ENCODE data around the gene FCER2.

The FCER2 gene

DNA sequence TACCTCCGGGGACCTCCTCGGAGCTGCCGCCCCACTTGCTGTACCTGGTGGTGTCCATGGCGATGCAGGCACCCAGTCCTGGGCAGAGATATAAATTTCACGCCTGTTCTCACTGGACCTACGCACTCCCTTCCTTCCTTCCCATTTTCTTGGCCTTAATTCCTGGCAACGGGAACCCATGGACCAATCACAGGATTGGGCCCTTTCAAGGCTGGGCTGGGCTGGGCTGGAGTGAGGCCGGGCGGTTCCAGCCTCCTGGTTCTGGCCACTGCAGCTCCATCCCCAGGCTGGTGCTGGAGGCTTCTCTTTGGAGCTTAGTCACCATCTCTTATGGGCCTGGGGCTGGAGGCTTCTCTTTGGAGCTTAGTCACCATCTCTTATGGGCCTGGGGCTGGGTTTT lies 30.1 kb upstream of the FCER2 start, which contains the start of gene CLEC4G:
TSS of gene CLEC4G (minus strand) at position 66 of the 400 bp plus-strand sequence. CDS start at position 58, 8 bp downstream.
- DNase-seq, result no peak

GRCh38 chr19:7731615-7732014 lies 29.7 kb upstream of the FCER2 start:
- no peak for DNase-seq

- DNase-seq, result no peak
These were observed 29.3 kb upstream of the FCER2 start for GRCh38 chr19:7731218-7731595.

- DNase-seq, result no peak
These were observed 28.6 kb upstream of the FCER2 start for GRCh38 chr19:7730286-7731217.

- no peak for DNase-seq
These were observed 27.9 kb upstream of the FCER2 start for GRCh38 chr19:7729831-7730285.

DNA sequence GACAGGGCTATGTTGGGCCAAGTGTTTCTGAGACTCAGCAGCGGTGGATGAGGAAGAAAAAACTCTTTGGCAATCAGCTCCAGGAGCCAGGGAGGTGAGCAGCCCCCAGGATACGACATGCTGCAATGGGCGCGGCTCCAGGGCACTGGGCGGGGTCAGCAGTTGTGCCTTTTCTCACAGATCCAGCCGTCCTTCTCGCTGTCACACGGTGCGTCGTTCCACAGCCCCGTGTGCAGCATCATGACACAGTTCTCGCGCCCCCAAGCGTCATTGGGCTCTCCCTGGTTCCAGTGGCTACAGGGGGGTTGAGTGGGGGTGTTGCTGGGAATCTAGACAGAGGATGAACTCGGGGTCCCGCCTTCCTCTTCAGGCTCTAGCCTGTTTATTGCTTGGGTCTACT lies 27.3 kb upstream of the FCER2 start:
- DNase-seq, result no peak

GRCh38 chr19:7725791-7726190 lies 23.9 kb upstream of the FCER2 start:
- DNase-seq, result no peak

GRCh38 chr19:7722231-7722651 lies 20.3 kb upstream of the FCER2 start:
- no peak for DNase-seq

DNA sequence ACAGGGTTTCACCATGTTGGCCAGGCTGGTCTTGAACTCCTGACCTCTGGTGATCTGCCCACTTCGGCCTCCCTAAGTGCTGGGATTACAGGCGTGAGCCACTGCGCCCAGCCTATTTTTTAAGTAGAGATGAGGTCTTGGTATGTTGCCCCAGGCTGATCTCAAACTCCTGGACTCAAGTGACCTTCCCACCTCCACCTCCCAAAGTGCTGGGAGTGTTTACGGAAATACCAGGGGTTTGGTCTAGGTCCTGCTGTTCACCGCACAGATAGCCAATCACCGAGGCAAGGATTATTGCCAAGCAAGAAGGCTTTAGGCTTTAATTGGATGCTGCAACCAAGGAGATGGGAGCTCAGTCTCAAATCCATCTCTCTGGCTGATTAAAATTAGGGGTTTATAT lies 18.4 kb upstream of the FCER2 start:
- no peak for DNase-seq

GRCh38 chr19:7718668-7719067 lies 16.7 kb upstream of the FCER2 start:
- DNase-seq, result no peak

DNA sequence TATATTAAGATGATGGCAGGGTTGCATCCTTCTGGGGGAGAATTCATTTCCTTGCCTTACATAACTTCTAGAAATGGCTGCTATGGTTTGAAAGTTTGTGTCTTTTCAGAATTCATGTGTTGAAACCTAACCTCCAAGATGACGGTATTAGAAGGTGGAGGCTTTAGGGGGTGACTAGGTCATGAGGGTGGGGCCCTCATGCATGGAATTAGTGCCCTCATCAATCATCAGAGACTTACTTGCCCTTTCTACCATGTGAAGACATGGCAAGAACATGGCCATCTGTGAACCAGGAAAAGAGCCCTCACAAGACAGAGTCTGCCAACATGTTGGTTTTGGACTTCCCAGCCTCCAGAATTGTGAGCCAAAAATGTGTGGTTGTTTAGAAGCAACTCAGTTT lies 14.8 kb upstream of the FCER2 start:
- DNase-seq, result no peak

DNA sequence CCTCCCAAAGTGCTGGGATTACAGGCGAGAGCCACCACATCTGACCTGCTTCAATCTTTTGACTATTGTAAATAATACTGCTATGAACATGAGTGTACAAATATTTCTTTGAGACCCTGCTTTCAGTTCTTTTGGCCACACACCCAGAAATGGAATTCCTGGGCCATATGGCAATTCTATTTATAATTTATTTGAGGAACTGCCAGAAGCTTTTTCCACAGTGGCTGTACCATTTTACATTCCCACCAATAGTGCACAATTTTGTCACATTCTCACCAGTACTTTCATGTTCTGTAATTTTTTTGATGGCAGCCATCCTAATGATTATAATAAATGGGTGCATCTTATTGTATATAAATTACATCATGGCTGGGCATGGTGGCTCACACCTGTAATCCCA lies 13.7 kb upstream of the FCER2 start:
- no peak for DNase-seq

DNA sequence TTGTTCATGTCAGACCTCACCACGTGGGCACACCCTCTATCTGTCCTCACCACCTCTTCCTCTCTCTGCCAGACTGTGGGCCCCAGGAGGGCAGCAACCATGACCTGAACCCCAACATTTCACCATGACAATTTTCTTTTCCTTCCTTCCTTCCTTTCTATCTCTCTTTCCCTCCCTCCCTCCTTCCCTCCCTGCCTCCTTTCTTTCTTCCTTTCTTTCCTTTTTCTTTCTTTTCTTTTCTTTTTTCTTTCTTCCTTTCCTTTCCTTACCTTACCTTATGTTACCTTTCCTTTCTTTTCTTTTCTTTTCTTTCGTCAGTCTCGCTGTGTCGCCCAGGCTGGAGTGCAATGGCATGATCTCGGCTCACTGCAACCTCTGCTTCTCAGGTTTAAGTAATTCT lies 8.7 kb upstream of the FCER2 start:
- DNase-seq, result no peak

- no peak for DNase-seq
These were observed 8.1 kb upstream of the FCER2 start for GRCh38 chr19:7709932-7710460.

DNA sequence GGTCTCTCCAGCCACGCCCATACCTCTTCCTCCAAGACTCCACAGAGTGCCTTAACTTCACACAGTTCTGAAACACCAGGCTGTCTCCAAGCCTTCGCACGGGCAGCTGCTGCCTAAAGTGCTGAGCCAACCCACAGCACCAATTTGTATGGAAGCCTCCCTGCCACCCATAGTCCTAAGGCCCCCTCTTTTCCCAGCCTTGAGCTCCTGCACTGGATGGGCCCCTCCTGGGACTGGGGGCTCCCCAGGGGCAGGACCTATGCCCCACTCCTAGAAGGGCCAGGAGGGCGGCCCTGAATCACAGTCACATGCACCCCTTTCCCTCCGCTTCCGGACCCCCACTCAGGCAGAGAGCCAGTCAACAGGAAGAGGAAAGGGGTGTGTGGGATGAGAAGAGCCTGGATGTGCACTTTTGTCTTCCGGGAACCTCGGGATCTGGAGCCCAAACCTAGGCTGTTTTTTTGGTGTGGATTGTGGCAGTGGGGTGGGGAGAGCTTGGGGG lies 5.1 kb upstream of the FCER2 start:
- no peak for DNase-seq

GRCh38 chr19:7706188-7706954 lies 4.4 kb upstream of the FCER2 start:
- no peak for DNase-seq

DNA sequence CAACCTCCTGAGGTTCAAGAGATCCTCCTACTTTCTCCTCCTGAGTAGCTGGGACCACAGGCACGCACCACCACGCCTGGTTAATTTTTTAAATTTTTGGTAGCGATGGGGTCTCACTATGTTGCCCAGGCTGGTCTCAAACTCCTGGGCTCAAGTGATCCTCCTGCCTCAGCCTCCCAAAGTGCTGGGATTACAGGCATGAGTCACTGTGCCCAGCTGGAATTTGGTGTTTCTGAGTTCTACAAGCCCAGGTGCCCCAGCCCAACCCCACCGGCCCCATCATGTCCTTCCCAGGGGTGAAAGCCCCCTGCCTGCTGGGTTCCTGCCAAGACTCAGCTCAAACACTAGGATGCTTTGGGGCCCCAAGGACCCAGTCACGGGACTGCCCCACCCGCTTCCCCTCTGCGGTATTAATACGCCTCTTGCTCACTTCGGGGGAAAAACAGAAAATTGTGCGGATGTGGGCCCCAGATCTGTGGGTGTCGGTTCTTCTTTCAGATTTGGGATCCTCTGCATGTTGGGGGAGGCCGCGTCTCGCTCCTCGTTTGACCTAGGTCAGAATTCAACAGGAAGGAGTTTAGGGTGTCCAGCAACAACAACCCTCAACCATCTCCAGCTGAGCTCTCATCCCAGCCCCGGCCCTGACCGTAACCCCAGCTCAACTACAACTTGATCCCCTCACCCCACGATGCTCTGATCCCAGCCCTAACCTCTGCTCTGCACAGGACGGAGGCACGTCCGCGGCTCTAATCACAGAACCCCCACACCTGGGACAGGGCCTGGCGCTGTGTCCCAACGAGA lies 3.7 kb upstream of the FCER2 start:
- DNase-seq, result peak in 1 of 2 donors; percentile 4

GRCh38 chr19:7704280-7705060 lies 2.5 kb upstream of the FCER2 start:
- no peak for DNase-seq

- DNase-seq, result no peak
These were observed 1.4 kb upstream of the FCER2 start for GRCh38 chr19:7703332-7703731.

DNA sequence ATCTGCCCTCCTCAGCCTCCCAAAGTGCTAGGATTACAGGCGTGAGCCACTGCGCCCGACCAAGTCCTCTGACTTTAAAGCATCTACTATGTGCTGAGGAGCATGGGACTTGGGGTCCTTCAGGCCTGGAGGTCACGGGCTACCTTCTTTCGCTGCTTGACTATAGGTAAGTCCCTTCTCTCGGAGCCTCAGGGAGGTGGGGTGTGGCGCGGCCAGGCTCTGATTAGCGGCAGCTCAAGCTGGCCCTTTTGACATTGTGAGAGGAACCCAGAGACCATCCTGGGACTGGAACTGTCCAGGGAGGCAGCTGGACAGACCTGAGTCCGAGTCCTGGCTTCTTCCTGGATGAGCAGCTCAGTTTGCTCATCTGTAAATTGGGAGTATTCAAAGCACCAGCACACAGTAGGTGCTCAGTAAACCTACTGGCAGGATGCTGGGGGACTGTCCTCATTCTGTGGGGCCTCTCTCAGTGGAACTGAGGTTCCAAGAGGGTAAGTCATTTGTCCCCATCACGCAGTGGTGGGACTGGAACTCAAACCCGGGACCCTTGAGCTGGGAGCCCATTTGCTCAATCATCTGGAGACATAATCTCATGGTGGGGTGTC lies 780 bp downstream of the FCER2 start:
- DNase-seq, result no peak

Measured in hippocampal formation (tissue), 2 donors.